Measurements from ENCODE around the gene TOP1. TPM values are rescaled to one million over a fixed set of nuclear protein-coding genes. Genes with fewer than 3 reads are reported as not detected.
A peak's percentile ranks its signal among the peaks of the same experiment; 100 is the strongest.

TOP1 gene
- total and polyA plus RNA-seq, 9 of the 15 experiments (the other 6 are each of a cell fraction or from before 2014, with no cell fraction given) = 26.4 to 127 (median 39.6) TPM

DNA sequence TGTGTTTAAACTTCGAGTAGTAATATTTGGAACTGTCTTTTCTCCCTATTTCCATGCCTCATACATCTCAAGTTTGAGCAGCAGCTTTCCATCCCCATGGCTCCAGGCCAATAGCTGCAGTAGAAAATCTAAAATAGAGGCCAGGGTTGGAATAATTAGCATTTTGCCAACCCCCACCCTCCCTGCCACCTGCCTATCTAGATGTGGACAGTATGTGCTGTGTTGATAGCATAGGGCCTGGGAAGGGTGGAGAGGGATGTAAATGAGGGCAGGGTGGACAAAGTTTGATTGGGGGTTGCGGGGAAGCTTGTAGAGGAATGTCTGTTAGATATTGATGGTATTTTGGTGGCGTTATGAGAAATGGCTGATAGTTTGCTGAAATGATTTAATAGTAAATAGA, 5.6 kb downstream of the TOP1 start (continued):
- no peak for TF ChIP-seq CUX1 (CRISPR knock-in tag; IDR thresholded peaks at IDR 0.05)
- no peak for TF ChIP-seq SOX6 (IDR thresholded peaks at IDR 0.05)
- TF ChIP-seq PML (IDR thresholded peaks at IDR 0.05; ENCODE audit: low read length) = peak; percentile 72
- TF ChIP-seq CREB1 (IDR thresholded peaks at IDR 0.05) = peak; percentile 45; the same call in 1 of the 2 replicates
- no peak for TF ChIP-seq CREB1 (CRISPR knock-in tag; IDR thresholded peaks at IDR 0.05)
- peak; percentile 43; the same call in 1 of the 2 replicates for TF ChIP-seq STAT5A (IDR thresholded peaks at IDR 0.05; ENCODE audit: borderline replicate concordance, low read length)
- no peak for TF ChIP-seq ZNF586 (CRISPR knock-in tag; conservative IDR thresholded peaks at IDR 0.05)
- peak; percentile 70; the same call in 1 of the 2 replicates for TF ChIP-seq MYNN (IDR thresholded peaks at IDR 0.05)
- TF ChIP-seq MYNN (CRISPR knock-in tag; IDR thresholded peaks at IDR 0.05) = no peak
- peak; percentile 8 for TF ChIP-seq MEIS2 (IDR thresholded peaks at IDR 0.05; ENCODE audit: partially characterized antibody)
- TF ChIP-seq RBBP5 (IDR thresholded peaks at IDR 0.05; ENCODE audit: borderline replicate concordance, insufficient read depth, low read length, poor library complexity, severe bottlenecking) = no peak
- TF ChIP-seq, protein P1, sequence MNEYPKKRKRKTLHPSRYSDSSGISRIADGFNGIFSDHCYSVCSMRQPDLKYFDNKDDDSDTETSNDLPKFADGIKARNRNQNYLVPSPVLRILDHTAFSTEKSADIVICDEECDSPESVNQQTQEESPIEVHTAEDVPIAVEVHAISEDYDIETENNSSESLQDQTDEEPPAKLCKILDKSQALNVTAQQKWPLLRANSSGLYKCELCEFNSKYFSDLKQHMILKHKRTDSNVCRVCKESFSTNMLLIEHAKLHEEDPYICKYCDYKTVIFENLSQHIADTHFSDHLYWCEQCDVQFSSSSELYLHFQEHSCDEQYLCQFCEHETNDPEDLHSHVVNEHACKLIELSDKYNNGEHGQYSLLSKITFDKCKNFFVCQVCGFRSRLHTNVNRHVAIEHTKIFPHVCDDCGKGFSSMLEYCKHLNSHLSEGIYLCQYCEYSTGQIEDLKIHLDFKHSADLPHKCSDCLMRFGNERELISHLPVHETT (CRISPR knock-in tag; conservative IDR thresholded peaks at IDR 0.05 in 1 of 2, IDR thresholded peaks at IDR 0.05 in 1 of 2) = peak in 1 of 2 experiments; percentile 39; a peak in 1 of 4 replicates
- TF ChIP-seq TAL1 (IDR thresholded peaks at IDR 0.05) = peak; percentile 83
- TF ChIP-seq JUND (IDR thresholded peaks at IDR 0.05; ENCODE audit: borderline replicate concordance, low read depth, low read length) = 0 out of 2 replicates have a peak, but pooled peaks have one; percentile 12
- TF ChIP-seq JUND (tag; IDR thresholded peaks at IDR 0.05; ENCODE audit: borderline replicate concordance, low read depth, low read length) = no peak; the same call in 2 of the 3 replicates
- TF ChIP-seq, protein P2, sequence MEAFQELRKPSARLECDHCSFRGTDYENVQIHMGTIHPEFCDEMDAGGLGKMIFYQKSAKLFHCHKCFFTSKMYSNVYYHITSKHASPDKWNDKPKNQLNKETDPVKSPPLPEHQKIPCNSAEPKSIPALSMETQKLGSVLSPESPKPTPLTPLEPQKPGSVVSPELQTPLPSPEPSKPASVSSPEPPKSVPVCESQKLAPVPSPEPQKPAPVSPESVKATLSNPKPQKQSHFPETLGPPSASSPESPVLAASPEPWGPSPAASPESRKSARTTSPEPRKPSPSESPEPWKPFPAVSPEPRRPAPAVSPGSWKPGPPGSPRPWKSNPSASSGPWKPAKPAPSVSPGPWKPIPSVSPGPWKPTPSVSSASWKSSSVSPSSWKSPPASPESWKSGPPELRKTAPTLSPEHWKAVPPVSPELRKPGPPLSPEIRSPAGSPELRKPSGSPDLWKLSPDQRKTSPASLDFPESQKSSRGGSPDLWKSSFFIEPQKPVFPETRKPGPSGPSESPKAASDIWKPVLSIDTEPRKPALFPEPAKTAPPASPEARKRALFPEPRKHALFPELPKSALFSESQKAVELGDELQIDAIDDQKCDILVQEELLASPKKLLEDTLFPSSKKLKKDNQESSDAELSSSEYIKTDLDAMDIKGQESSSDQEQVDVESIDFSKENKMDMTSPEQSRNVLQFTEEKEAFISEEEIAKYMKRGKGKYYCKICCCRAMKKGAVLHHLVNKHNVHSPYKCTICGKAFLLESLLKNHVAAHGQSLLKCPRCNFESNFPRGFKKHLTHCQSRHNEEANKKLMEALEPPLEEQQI (IDR thresholded peaks at IDR 0.05) = 0 out of 2 replicates have a peak, but pooled peaks have one; percentile 13
- TF ChIP-seq SIX5 (IDR thresholded peaks at IDR 0.05; ENCODE audit: borderline replicate concordance in 1 of 2, insufficient read depth in 1 of 2, low read depth in 1 of 2, low read length in 2 of 2) = no peak
- TF ChIP-seq FOXK2 (conservative IDR thresholded peaks at IDR 0.05 in 1 of 2, IDR thresholded peaks at IDR 0.05 in 1 of 2; ENCODE audit: low read depth in 2 of 2) = 0 out of 4 replicates have a peak, but pooled peaks of 1 of the 2 experiments have one; percentile 44
- TF ChIP-seq BRF1 (IDR thresholded peaks at IDR 0.05; ENCODE audit: borderline replicate concordance, extremely low read depth, insufficient read length) = no peak
- peak; percentile 74; the same call in 1 of the 2 replicates for TF ChIP-seq EP300 (IDR thresholded peaks at IDR 0.05; ENCODE audit: low read length)
